Measurements from ENCODE around the gene LRRC39.

The LRRC39 gene

GRCh38 chr1:100151679-100152078 is 26.4 kb downstream of the LRRC39 start:
- in situ Hi-C loops (cut with MboI; ENCODE audit: low sequenced_read_pairs): no loop called here

- in situ Hi-C loops (cut with MboI; ENCODE audit: low sequenced_read_pairs): no loop called here
Observed at GRCh38 chr1:100147875-100148274, 30.2 kb downstream of the LRRC39 start.

- in situ Hi-C loops (cut with MboI; ENCODE audit: low sequenced_read_pairs): no loop called here
Observed at GRCh38 chr1:100146958-100147357, 31.1 kb downstream of the LRRC39 start.

GRCh38 chr1:100145116-100145515 is 32.9 kb downstream of the LRRC39 start:
- in situ Hi-C loops (cut with MboI; ENCODE audit: low sequenced_read_pairs): no loop called here

- in situ Hi-C loops (cut with MboI; ENCODE audit: low sequenced_read_pairs): no loop called here
Observed at GRCh38 chr1:100142343-100142742, 35.7 kb downstream of the LRRC39 start.

GRCh38 chr1:100141192-100141591 is 36.9 kb downstream of the LRRC39 start:
- in situ Hi-C loops (cut with MboI; ENCODE audit: low sequenced_read_pairs): no loop called here

- in situ Hi-C loops (cut with MboI; ENCODE audit: low sequenced_read_pairs): no loop called here
Observed at GRCh38 chr1:100137602-100138001, 40.5 kb downstream of the LRRC39 start.

- in situ Hi-C loops (cut with MboI; ENCODE audit: low sequenced_read_pairs): no loop called here
Observed at GRCh38 chr1:100134872-100135271, 43.2 kb downstream of the LRRC39 start.

- in situ Hi-C loops (cut with MboI; ENCODE audit: low sequenced_read_pairs): no loop called here
Observed at GRCh38 chr1:100132566-100133477, 45.2 kb downstream of the LRRC39 start, which contains the start of the genes SASS6 and TRMT13. Gene SASS6 (minus strand): TSS chr1:100132930. CDS start chr1:100132814, 116 bp downstream. Gene TRMT13 (plus strand): TSS chr1:100133163. CDS start chr1:100133169, 6 bp downstream.

GRCh38 chr1:100131623-100132022 is 46.4 kb downstream of the LRRC39 start:
- in situ Hi-C loops (cut with MboI; ENCODE audit: low sequenced_read_pairs): no loop called here

GRCh38 chr1:100130552-100131077 is 47.4 kb downstream of the LRRC39 start:
- in situ Hi-C loops (cut with MboI; ENCODE audit: low sequenced_read_pairs): no loop called here

GRCh38 chr1:100127226-100127625 is 50.8 kb downstream of the LRRC39 start:
- in situ Hi-C loops (cut with MboI; ENCODE audit: low sequenced_read_pairs): no loop called here

- in situ Hi-C loops (cut with MboI; ENCODE audit: low sequenced_read_pairs): no loop called here
Observed at GRCh38 chr1:100122177-100122576, 55.9 kb downstream of the LRRC39 start.

- in situ Hi-C loops (cut with MboI; ENCODE audit: low sequenced_read_pairs): no loop called here
Observed at GRCh38 chr1:100115524-100115923, 62.5 kb downstream of the LRRC39 start.

- in situ Hi-C loops (cut with MboI; ENCODE audit: low sequenced_read_pairs): no loop called here
Observed at GRCh38 chr1:100109554-100110066, 68.4 kb downstream of the LRRC39 start.

GRCh38 chr1:100107696-100108095 is 70.4 kb downstream of the LRRC39 start:
- in situ Hi-C loops (cut with MboI; ENCODE audit: low sequenced_read_pairs): no loop called here

GRCh38 chr1:100101564-100101963 is 76.5 kb downstream of the LRRC39 start:
- in situ Hi-C loops (cut with MboI; ENCODE audit: low sequenced_read_pairs): no loop called here

GRCh38 chr1:100100202-100100601 is 77.9 kb downstream of the LRRC39 start:
- in situ Hi-C loops (cut with MboI; ENCODE audit: low sequenced_read_pairs): no loop called here
